Glomerular visceral epithelial cell (primary cell): ENCODE results near the gene KCTD11.
A peak's percentile ranks its signal among the peaks of the same experiment; 100 is the strongest.

Experiments used
- DNase-seq: peaks from one replicate; pipeline ENCODE4 v3.0.0-alpha.2; 2016; ENCODE audit errors: extremely low spot score

KCTD11 gene

DNA sequence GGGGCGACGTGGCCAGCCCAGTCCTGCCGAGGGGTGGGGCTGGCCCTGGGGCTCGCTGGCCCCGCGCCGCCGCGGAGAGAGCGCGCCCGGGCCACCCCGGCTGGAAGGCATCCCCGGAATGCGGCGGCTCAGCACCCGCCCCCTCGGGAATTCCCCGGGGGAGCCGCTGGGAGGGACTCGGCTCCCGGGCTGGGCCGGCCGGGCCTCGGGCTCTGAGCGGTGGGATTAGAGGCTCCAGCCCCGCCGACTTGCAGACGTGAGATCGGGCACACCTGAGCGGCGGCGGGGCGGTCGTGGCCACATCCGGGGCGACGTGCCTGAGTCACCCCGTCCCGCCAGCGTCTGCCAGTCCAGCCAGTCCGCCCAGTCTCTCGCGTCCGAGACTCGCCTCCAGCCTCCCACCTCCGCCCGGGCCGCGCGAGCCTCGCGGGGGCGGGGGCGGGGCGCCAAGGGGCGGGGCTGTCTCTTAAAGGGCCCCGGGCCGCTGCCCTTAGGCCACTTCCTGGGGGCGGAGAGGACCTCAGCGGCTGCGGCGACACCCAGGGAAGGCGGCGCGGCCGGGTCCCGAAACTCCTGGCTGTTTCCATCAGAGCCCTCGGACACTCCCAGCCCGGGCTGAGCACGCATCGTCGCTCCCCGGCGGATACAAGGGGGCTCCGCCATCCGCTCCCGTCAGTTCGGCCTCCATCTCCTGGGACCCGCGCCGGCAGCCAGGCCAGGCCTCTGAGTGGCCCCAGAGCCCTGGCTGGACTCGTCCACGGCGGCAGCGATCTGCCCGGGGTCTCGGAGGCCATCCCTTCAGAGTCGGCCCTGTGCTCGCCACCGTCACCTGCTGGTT lies at the start of gene KCTD11:
Gene KCTD11 (plus strand): TSS at position 498 of the 838 bp plus-strand sequence.
- DNase-seq: peak; percentile 95

DNA sequence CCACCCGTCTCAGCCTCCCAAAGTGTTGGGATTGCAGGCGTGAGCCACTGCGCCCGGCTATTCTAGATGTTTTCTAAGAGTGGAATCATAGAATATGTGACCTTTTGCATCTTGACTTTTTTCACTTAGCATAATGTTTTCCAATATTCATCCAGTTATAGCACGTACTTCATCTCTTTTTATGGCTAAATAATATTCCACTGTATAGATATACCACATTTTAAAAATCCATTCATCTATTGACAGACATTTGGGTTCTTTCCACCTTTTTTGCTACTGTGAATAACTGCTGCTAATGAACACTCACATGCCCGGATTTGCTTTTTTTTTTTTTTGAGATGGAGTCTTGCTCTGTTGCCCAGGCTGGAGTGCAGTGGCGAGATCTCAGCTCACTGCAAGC lies 47.8 kb upstream of the KCTD11 start:
- DNase-seq: no peak

DNA sequence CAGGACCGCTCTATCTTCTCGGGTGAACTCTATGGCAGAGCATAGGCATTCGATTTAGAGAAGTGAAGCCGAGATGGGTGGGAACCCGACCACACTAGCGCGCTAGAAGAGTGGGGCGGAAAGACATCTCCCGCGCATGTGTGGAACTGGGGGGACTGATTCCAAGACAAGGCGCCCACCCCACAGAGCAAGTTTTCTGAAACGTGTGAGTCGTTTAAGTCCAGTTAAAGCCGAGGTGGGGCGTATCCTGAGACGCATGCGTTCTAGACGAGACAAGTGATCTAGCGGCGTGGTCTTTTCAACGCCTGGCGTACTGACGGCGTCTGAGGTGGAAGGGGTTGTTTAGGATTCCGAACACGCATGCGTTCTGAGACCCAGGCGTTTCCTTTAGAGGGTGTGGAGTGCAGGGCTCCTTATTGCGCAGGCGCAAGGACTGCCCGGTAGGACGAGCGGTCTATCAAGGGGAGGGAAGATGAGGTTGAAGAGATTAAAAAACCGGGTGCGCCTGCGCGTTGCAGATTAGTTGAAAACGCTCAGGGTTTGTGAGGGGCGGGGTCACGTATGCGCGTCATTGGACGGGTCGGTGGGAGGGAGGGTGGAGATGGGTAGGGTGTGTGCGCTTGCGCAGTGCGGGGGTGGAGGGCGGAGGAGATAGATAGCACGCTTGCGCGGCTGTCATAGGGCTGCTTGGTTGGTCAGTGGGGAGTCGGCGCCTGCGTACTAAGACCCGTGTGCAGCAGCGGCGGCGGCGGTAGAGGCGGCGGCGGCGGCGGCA lies 44.9 kb upstream of the KCTD11 start, which contains the start of gene EIF5A:
Gene EIF5A (plus strand): TSS at position 718 of the 775 bp plus-strand sequence. CDS start 2,008 bp downstream, outside the sequence.
- peak; percentile 100 for DNase-seq

DNA sequence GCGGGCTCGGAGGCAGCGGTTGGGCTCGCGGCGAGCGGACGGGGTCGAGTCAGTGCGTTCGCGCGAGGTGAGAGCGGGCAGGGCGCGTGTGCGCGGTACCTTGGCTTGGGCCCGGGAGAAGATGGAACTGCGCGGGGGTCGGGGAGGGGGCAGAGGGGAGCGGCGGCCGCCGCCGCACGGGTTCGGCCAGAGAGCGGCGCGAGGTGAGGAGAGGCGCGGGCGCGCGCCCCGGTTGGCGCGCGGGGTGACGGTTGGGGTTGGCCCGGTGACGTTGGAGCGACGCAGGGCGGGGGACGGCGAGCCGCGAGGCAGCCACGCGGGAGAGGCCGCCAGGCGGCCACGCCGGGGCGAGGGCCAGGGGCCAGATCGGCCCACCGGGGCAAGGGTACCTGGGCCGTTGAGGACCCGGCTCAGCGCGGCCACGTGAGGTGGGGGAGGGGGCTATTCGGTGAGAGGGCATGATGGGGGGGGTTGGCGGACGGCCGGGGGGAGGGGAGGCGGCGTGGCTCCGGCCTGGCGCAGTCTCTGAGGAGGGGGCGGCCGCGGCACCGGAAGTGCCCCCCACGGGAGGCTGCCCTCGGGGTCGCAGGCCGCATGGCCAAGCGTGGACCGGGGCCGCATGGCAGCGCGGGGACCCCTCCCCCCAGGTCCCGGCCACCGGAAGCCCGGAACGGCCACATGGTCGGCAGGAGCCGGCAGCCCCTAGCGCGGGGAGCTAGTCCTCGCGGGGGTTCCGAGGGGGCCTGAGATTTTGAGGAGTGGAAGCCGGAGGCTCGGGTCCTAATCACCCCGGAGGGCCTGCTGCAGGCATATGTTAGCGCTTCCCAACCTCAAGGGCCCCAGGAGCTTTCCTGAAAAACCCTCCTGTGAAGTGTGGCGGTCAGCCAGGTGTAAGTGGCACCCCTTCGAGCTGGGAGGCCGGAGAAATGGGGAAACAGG lies 44.0 kb upstream of the KCTD11 start:
- DNase-seq: peak; percentile 32

DNA sequence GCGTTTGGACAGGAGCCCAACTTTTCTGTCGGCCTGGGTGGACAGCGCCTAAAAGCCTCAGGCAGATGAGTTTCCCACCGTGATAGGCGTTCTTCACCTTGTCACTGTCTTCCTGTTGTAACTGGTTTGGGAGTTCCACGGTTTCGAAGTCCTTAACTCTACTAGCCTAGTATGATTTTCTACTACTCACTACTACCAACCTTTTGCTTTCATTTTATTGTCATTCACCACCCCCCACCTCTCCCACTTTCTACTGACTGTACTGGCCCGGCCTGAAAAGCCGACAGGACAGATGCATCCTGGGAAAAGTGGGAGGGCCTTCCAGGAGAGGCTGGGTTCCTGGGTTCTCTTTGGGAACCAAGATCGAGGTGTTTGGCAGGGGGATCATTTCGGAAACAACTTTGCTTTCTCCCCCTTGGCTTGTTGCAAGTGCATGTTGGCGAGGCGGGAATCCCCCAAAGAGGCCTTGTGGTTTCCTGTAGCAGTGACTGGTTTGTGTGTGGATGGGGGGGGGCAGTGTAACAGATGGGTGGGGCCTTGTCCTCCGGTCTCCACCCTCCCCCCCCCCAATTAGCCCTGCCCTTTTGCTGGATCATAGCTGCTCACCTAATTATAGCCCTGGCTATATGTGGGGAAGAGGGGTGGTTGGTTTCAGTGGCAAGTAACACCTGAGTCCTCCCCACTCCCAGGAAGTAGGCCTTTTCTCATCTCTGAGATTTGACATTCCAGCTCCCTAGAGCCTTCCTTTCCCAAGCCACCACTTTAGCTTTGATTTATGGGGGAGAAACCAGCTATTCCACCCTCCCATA lies 43.1 kb upstream of the KCTD11 start:
- DNase-seq: peak; percentile 82

DNA sequence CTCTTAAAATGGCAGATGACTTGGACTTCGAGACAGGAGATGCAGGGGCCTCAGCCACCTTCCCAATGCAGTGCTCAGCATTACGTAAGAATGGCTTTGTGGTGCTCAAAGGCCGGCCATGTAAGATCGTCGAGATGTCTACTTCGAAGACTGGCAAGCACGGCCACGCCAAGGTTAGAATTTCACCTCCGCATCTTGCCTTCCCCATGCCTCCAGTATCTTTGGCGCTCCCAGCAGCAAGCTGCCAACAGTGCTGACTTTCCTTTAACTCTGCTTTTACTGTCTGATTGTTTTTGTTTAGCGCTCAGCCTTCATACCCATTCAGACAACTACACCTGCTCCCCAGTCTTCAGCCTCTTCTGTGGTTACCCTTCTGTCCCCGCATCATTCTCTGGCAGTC lies 42.3 kb upstream of the KCTD11 start:
- DNase-seq: no peak

DNA sequence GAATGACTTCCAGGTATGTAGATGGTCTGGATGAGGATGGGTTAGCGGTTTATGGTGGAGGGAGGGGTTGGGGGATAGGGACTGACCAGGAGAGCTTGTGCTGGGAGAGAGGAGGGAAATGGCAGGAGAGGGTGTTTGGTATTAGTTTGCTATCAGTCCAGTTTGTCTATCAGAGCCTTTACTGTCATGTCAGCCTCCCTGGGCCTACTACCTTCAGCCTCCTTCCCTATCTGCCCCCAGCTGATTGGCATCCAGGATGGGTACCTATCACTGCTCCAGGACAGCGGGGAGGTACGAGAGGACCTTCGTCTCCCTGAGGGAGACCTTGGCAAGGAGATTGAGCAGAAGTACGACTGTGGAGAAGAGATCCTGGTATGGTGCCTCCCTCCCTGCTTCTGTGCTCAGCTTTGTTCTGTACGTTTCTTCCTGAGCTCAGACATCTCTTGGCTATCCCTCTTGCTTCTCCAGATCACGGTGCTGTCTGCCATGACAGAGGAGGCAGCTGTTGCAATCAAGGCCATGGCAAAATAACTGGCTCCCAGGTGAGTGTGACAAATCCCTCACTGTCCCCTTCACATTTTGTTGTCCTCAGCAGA lies 40.8 kb upstream of the KCTD11 start:
- no peak for DNase-seq

DNA sequence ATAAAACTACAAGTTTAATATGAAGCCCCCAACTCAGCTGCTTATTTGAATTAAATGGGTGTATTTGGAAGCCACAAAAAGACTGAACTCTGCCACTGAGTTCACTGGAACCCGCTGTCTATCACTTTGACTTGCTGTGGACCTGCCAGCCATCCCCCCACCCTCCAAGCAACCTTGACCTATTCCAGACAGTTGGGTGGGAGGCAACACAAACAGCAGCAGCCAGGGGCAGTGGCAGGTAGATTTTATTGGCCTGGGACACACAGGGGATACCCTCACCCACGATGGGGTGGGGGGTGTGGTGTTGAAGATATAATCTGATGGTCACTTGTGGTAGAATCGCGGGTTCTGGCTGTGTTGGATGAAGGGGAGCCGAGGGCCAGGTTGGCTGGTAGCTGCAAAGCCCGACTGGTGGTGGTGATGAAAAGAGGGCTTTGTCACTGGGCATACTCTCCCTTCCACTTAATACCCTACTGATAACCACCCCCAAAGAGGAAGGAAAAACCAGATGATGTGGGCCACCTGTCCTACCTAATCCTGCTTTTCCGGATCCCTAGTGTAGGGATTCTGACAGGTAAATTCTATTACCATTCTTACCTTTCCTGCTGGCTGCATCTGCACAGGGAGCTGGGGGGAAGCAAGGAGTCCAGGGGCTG lies 39.4 kb upstream of the KCTD11 start:
- no peak for DNase-seq

DNA sequence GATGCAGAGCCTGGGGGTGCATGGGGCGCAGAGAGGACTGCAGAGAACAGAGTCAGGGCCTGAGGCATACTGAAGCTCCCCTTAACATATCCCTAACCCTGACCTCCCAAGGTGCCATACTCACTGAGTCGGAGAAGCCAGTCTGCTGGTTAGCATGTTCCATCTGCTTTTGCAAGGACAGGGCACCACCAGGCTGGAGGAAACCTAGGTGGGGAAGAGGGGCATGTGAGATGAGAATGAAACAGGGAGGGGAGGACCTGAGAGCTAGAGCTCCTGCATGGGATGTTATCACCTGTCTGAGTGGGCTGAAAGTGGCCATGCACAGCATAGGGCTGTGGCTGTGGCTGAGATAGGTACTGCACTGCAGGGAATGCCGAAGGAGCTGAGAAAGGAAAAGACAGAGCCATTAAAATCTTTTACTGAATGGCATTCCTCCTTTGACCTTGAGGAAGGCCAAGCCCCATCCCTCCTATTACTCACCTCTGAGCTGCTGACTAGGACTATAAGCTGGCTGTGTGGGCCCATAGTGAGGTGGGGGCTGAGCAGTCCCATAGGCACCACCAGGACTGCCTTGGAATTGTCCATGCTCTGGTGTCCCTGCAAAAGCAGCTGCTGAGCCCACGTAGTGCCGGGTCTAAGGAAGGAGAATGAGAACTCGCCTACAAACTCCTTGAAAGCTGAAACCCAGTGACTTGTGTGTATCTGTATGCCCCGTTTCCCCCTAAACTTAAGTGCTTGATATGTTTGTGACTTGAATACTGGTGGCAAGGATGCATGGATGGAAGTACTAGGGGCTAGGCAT lies 38.7 kb upstream of the KCTD11 start:
- peak; percentile 30 for DNase-seq

DNA sequence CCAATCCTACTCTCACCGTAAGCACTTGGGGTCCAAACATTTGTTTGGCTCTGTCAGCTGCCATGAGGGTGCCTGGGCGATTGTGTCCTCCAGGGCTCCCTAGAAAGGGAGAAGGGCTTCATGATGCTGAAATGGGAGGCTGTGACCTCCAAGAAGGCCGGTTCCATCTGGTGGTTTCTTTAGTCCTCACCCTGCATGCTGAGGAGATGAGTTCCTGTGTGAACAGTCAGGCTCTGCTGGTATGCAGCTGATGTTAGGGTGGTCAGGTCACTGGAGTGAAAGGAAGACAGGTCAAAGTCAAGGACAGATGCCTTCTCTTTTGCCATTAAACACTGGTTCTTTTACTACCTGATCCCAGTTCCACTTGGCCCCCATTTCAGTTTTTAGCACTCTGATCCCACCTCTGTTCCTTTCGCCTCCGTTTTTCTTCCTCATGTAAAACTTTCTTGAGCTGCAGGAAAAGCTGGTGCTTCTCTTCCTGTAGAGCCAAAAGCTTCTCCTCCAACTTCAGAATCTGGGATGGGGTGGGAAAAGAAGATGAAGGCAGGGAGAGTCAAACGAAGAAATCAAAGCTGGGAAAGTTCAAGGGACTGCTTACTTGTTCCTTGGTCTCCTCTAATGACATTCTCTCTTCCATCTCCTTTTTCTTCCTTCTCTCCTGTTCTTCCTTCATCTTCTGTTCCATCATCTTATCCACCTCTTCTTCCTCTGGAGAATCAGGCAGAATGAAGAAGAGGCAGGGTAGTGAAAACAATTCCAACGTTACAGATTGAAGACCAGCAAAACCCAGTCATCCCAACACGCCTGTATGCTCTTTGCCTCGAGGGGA lies 37.9 kb upstream of the KCTD11 start:
- no peak for DNase-seq

DNA sequence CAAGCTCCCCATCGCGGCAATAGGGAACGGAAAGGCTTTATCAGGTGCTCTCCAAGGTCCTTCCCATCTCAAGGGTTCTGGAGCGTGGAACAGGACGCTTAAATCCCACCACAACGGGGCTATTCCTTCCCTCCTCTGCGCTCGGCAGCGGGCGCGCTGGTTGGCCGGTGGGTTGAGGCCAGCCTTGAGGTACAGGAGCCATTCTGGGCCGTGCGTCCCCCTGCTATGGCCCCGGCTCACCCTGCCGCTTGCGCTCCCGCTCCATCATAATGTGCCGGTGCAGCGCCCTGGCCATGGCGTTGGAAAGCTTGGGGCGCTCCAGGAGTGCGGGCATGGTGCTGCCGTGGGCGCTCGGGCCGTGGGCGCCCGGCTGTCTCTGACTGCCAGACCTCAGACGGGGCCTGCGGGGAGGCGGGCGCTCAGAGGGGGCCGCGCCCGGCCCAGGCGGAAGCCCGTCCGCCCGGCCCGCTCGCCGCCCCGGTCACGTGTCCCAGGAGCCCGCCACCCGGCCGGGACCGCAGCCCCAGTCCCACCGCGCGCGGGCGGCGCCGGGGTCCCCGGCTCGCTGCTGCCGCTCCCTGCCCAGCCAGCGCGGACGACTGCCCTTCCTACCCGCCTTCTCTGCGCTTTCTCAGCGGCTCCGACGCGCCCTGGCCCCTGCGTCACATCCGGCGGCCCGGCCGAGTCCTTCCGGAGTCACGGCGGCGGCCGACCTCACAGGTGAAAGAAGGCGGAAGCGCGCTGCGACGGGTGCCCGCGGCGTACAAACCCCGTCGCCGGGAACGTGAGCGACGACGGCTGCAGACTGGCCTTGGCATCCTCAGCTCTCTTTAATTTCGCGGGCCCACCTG lies 37.0 kb upstream of the KCTD11 start, which contains the start of gene GPS2:
Gene GPS2 (minus strand): TSS at position 642 of the 851 bp plus-strand sequence. CDS start 308 bp downstream, at position 334.
- peak; percentile 85 for DNase-seq

DNA sequence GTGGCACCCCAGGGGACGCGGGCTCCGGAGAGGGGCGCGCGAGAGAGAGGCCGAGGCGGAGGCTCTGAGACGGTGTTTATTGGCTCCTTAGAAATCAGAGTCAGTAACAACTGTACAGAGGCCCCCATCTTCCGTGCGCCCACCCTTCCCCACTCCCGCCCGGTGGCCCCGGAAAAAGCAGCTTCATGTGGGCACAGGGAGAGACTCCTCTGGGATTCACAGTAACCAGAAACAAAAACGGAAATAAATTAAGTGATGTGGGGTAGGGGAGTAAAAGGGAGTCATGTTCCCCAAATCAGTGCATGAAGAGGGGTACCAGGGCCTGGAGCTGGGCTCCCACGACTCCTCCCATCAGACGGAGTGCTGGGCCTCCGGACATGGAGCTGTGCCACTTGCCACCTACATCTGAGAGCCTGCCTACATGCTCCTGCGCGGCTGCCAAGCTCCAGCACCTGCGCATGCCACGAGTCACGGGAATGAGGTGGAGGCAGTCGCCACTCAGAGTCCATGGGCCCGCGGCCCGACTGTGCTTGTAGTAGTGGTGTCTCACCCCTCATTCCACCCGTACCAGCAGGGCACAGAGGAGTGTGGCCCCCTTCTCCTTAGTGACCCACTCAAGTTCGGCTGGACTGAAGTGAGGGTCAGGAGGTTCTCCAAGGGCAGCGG lies 36.3 kb upstream of the KCTD11 start:
- no peak for DNase-seq

DNA sequence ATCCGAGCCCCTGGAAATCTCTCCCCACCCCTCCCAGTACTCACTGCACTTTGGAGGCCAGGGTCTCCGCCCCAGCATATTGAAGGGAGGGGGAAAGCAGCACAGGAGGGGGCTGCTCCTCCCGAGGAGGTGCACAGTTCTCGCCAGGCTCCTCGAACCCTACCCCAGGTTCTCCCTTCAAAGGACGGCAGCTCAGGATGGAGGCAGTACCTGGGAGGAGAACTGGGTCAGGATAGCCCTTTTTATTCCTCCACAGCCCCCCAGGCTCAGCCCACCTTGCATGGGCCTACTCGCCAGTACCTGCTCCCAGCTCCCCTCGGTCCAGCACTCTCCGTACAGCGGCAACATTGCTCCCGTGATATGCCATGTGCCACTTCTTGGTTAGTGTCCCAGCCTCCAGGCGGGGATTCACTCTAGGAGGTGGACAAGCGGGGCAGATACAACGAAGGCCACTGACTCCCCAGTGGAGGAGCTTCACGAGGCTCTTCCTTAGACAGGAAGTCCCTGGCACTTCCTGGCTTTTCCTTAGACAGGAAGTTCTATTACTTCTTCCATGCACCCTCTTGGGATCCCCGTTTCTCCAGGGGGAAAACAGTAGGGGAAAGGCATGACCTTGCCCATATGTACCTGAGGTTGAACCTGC lies 34.7 kb upstream of the KCTD11 start:
- DNase-seq: no peak

DNA sequence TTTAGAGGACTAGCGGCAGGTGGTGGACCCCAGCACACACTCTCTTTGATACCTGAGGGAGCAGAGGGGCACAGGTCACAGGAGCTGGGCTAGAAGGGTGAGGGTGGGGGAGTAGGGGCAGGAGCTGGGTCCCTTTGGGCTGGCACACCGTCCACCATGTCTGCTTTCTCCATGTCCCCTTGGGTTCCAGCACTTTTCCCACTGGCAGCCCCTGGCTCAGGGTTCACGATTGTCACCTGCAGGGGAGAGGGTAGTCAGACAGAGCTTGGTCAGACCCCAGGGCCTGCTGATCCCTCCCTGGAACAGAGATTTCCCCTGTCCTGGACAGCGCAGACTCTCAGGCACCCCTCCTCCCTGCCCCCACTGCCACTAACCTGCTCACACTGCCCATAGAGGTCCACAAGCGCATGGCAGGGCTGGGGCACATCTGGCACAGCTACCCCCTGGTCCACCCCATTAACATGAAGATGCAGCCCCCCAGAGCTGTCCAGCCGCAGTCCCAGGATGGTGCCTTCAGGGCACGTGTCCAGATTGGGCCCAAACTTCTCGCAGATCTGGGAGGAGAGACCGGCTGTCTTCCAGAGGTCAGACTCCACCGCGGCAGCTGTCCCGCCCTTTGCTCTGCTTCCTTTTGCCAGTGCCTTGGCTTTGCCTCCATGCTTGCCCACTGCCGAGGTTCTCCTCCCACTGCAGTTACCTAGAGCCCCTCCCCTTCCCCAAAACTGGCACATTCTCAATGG lies 33.7 kb upstream of the KCTD11 start:
- no peak for DNase-seq

DNA sequence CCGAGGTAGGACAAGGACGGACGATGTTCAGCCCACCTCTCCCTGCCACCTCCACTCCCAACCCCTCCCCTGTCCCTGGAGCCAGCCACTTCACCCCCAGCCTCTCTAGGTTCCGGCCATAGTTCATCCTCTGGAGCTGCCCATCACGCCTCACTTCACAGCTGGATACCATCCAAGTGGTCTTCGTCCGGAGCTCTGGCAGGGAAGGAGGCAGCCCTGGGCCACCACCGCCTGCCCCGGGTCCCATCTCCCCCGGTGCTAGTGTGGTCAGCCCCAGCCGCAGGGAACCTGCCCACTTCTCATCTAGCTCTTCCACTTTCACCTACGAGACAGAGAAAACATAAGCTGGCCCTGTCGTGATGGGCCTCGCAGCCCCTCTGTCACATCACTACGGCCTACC lies 30.5 kb upstream of the KCTD11 start:
- no peak for DNase-seq
